WTC11 (cell line): ENCODE measurements around the gene EPHA2. TPM values are rescaled to one million over a fixed set of nuclear protein-coding genes. Genes with fewer than 3 reads are reported as not detected.
A peak's percentile ranks its signal among the peaks of the same experiment; 100 is the strongest.

ENCODE experiments used
- ATAC-seq: fragments of 200-7000 bp; cut with Tn5 transposase; 2 replicates; pipeline ENCODE4 v1.10.0; 2021; ENCODE audit warnings: mild to moderate bottlenecking, moderate library complexity
- CTCF ChIA-PET: fragments of 300-600 bp; sonication (Branson Sonifier 250); formaldehyde crosslinking; loops from one replicate; lab custom pipeline; 2021; ENCODE audit warnings: antibody characterized with exemption; lab: Charles Lee
- POLR2A ChIA-PET: fragments of 350-600 bp; sonication (Branson Sonifier 250); formaldehyde crosslinking; loops from one replicate; lab custom pipeline; 2021; ENCODE audit warnings: antibody characterized with exemption; lab: Charles Lee
- DNase-seq: peaks from one replicate; pipeline ENCODE4 v3.0.0; 2021; ENCODE audit warnings: low spot score
- H3K27ac Mint-ChIP-seq: 2 replicates; pipeline ENCODE4 v1.8.0; 2021; ENCODE audit warnings: mixed read lengths
- H3K27me3 Mint-ChIP-seq: 2 replicates; pipeline ENCODE4 v1.8.0; 2021; ENCODE audit warnings: low read depth, mild to moderate bottlenecking, moderate library complexity, mixed read lengths
- H3K36me3 Mint-ChIP-seq: 2 replicates; pipeline ENCODE4 v1.8.0; 2021; ENCODE audit warnings: mixed read lengths
- H3K4me1 Mint-ChIP-seq: 2 replicates; pipeline ENCODE4 v1.8.0; 2022; ENCODE audit warnings: mixed read lengths
- H3K4me3 Mint-ChIP-seq: 2 replicates; pipeline ENCODE4 v1.8.0; 2021; ENCODE audit warnings: mild to moderate bottlenecking, moderate library complexity, mixed read lengths
- H3K9me3 Mint-ChIP-seq: 2 replicates; pipeline ENCODE4 v1.8.0; 2021; ENCODE audit warnings: mixed read lengths
- AR ChIP-seq: fragments of 250-450 bp; sonication (Bioruptor Pico); IDR thresholded peaks from 2 replicates; pipeline ENCODE4 v1.9.0; 2021; ENCODE audit warnings: mild to moderate bottlenecking
- CBFB ChIP-seq: sonication (generic); formaldehyde crosslinking; IDR thresholded peaks from 2 replicates; pipeline ENCODE4 v1.8.1; 2022; ENCODE audit warnings: mild to moderate bottlenecking, low read depth, missing genetic modification reagents
- CREB1 ChIP-seq: sonication (generic); formaldehyde crosslinking; IDR thresholded peaks from 2 replicates; pipeline ENCODE4 v1.8.0; 2023; ENCODE audit warnings: mild to moderate bottlenecking, missing genetic modification reagents
- CTCF ChIP-seq: fragments of 200-600 bp; IDR thresholded peaks from 2 replicates; pipeline ENCODE4 v1.8.0; 2022; ENCODE audit warnings: antibody characterized with exemption
- E2F4 ChIP-seq: sonication (generic); formaldehyde crosslinking; IDR thresholded peaks from 2 replicates; pipeline ENCODE4 v1.8.1; 2022; ENCODE audit warnings: low read depth, mild to moderate bottlenecking, moderate library complexity, missing genetic modification reagents, borderline replicate concordance
- ELF4 ChIP-seq: sonication (generic); formaldehyde crosslinking; IDR thresholded peaks from 2 replicates; pipeline ENCODE4 v1.8.1; 2022; ENCODE audit warnings: low read depth, mild to moderate bottlenecking, moderate library complexity, missing genetic modification reagents
- ESRRA ChIP-seq: sonication (generic); formaldehyde crosslinking; IDR thresholded peaks from 2 replicates; pipeline ENCODE4 v1.8.1; 2022; ENCODE audit warnings: mild to moderate bottlenecking, missing genetic modification reagents, borderline replicate concordance
- FOXJ3 ChIP-seq: sonication (generic); formaldehyde crosslinking; IDR thresholded peaks from 2 replicates; pipeline ENCODE4 v1.9.0; 2021; ENCODE audit warnings: missing genetic modification reagents, mild to moderate bottlenecking, borderline replicate concordance
- GABPB1 ChIP-seq: sonication (generic); formaldehyde crosslinking; IDR thresholded peaks from 2 replicates; pipeline ENCODE4 v1.8.1; 2023; ENCODE audit warnings: mild to moderate bottlenecking, missing genetic modification reagents
- HMGXB4 ChIP-seq: sonication (generic); formaldehyde crosslinking; IDR thresholded peaks from 2 replicates; pipeline ENCODE4 v1.8.1; 2023; ENCODE audit warnings: mild to moderate bottlenecking, moderate library complexity, missing genetic modification reagents
- IRF1 ChIP-seq: sonication (generic); formaldehyde crosslinking; IDR thresholded peaks from 2 replicates; pipeline ENCODE4 v1.8.0; 2023; ENCODE audit warnings: missing genetic modification reagents
- IRF2 ChIP-seq: sonication (generic); formaldehyde crosslinking; IDR thresholded peaks from 2 replicates; pipeline ENCODE4 v1.8.0; 2022; ENCODE audit warnings: low read depth, missing genetic modification reagents, borderline replicate concordance
- TCF7 ChIP-seq: sonication (generic); formaldehyde crosslinking; IDR thresholded peaks from 2 replicates; pipeline ENCODE4 v1.8.0; 2022; ENCODE audit warnings: mild to moderate bottlenecking, low read depth, missing genetic modification reagents, moderate library complexity
- TEAD1 ChIP-seq: sonication (generic); formaldehyde crosslinking; IDR thresholded peaks from 2 replicates; pipeline ENCODE4 v1.8.0; 2022; ENCODE audit warnings: mild to moderate bottlenecking, missing genetic modification reagents
- USF2 ChIP-seq: sonication (generic); formaldehyde crosslinking; IDR thresholded peaks from 2 replicates; pipeline ENCODE4 v1.8.1; 2023; ENCODE audit warnings: mild to moderate bottlenecking, missing genetic modification reagents, moderate library complexity
- ZMAT4 ChIP-seq: fragments of 250-450 bp; sonication (Bioruptor Pico); IDR thresholded peaks from 2 replicates; pipeline ENCODE4 v1.9.0; 2021; ENCODE audit warnings: mild to moderate bottlenecking
- ZNF232 ChIP-seq: sonication (generic); formaldehyde crosslinking; IDR thresholded peaks from 2 replicates; pipeline ENCODE4 v1.8.0; 2022; ENCODE audit warnings: mild to moderate bottlenecking, missing genetic modification reagents
- ZNF281 ChIP-seq: sonication (generic); formaldehyde crosslinking; IDR thresholded peaks from 2 replicates; pipeline ENCODE4 v1.8.0; 2023; ENCODE audit warnings: mild to moderate bottlenecking, missing genetic modification reagents
- ZNF671 ChIP-seq: fragments of 250-450 bp; sonication (Bioruptor Pico); IDR thresholded peaks from 2 replicates; pipeline ENCODE4 v1.8.0; 2021; ENCODE audit warnings: mild to moderate bottlenecking
- total RNA-seq: library from RNA; stranded (reverse); gene quantifications from 3 replicates; pipeline ENCODE4 v1.2.3, GENCODE V29; 2021

Gene EPHA2
- total RNA-seq, 1 experiment from 2014 or later = 44.4 TPM

- ATAC-seq (peak; percentile 78), DNase-seq (peak; percentile 89)
- CTCF ChIA-PET = interaction anchor here (0.6 to 7.9 kb wide), 38 partner anchors 8 to 542 kb away, joined by 3 to 204 read pairs (median 6); partner anchors contain the start of genes ARHGEF19 and EPHA2
- H3K36me3 Mint-ChIP-seq = no peaks in the 10 kb centered on the region
- peaks cover 9% of the 10 kb centered on the region for H3K4me1 Mint-ChIP-seq
- peaks cover 26% of the 10 kb centered on the region for H3K27me3 Mint-ChIP-seq
- H3K4me3 Mint-ChIP-seq = no peak overlapping the region
- peak; percentile 87 for TF ChIP-seq CTCF
- TF ChIP-seq TEAD1 (CRISPR knock-in tag) = no peak
- no peak for TF ChIP-seq FOXJ3 (CRISPR knock-in tag)
- TF ChIP-seq HMGXB4 (CRISPR knock-in tag) = 0 out of 2 replicates have a peak, but pooled peaks have one; percentile 20
- no peak overlapping the region for H3K27ac Mint-ChIP-seq
- POLR2A ChIA-PET = interaction anchor here (0.6 to 1.2 kb wide), 2 partner anchors 77 to 138 kb away, joined by 3 to 4 read pairs; partner anchors contain the start of gene EPHA2
- H3K9me3 Mint-ChIP-seq = no peaks in the 10 kb centered on the region
Measured at GRCh38 chr1:16078925-16079656, 76.8 kb downstream of the EPHA2 start.

GRCh38 chr1:16077406-16078245, 78.2 kb downstream of the EPHA2 start:
- Mint-ChIP-seq H3K27me3 (peaks cover 35% of the 10 kb centered on the region), H3K9me3 (no peaks in the 10 kb centered on the region), H3K27ac (no peak overlapping the region), H3K36me3 (no peaks in the 10 kb centered on the region), H3K4me1 (peaks cover 11% of the 10 kb centered on the region), H3K4me3 (no peak overlapping the region)
- ChIA-PET POLR2A (no interaction called here), CTCF (interaction anchor here (0.5 to 7.9 kb wide), 18 partner anchors 11 to 841 kb away, joined by 3 to 204 read pairs (median 6); partner anchors contain the start of gene EPHA2)
- no peak for DNase-seq
- ATAC-seq = no peak
- TF ChIP-seq CREB1 (CRISPR knock-in tag) (no peak), TCF7 (no peak), ESRRA (no peak), IRF2 (no peak), AR (no peak), ZNF281 (no peak), GABPB1 (no peak), ZNF232 (CRISPR knock-in tag) (no peak), ZNF671 (CRISPR knock-in tag) (no peak), E2F4 (CRISPR knock-in tag) (no peak), USF2 (no peak), TEAD1 (CRISPR knock-in tag) (no peak), ELF4 (CRISPR knock-in tag) (no peak), ZMAT4 (CRISPR knock-in tag) (no peak), IRF1 (CRISPR knock-in tag) (no peak), CBFB (no peak)
